SK-N-SH treated with all-trans-retinoic acid at 6 μM for 48 hours (cell line): ENCODE measurements around the gene IFTAP.

Source experiments
- ATAC-seq: fragments of 200-7000 bp; cut with Tn5 transposase; 3 replicates; pipeline ENCODE4 v1.9.1; 2020; ENCODE audit warnings: mild to moderate bottlenecking, moderate library complexity
- ARNTL ChIP-seq: fragments of 450-650 bp; formaldehyde crosslinking; IDR thresholded peaks from 2 replicates; pipeline ENCODE4 v1.5.0; 2020; ENCODE audit warnings: low read depth, mild to moderate bottlenecking, moderate library complexity, borderline replicate concordance
- BACH2 ChIP-seq: fragments of 250-450 bp; sonication (Bioruptor Pico); IDR thresholded peaks from 2 replicates; pipeline ENCODE4 v1.9.0; 2021; ENCODE audit warnings: mild to moderate bottlenecking, borderline replicate concordance
- CSDC2 ChIP-seq: fragments of 250-450 bp; sonication (Bioruptor Pico); IDR thresholded peaks from 2 replicates; pipeline ENCODE4 v1.5.0; 2020; ENCODE audit warnings: mild to moderate bottlenecking, moderate library complexity
- CSRNP3 ChIP-seq: fragments of 250-450 bp; sonication (Bioruptor Pico); IDR thresholded peaks from 2 replicates; pipeline ENCODE4 v1.5.1; 2021; ENCODE audit warnings: mild to moderate bottlenecking, moderate library complexity
- ESRRG ChIP-seq: fragments of 250-450 bp; sonication (Bioruptor Pico); IDR thresholded peaks from 2 replicates; pipeline ENCODE4 v1.6.1; 2021; ENCODE audit warnings: mild to moderate bottlenecking
- GLIS3 ChIP-seq: fragments of 250-450 bp; sonication (Bioruptor Pico); IDR thresholded peaks from 2 replicates; pipeline ENCODE4 v1.5.0; 2020; ENCODE audit warnings: mild to moderate bottlenecking, moderate library complexity
- ISL1 ChIP-seq: fragments of 250-450 bp; sonication (Bioruptor Pico); IDR thresholded peaks from 2 replicates; pipeline ENCODE4 v2.1.2; 2022; ENCODE audit warnings: mild to moderate bottlenecking, moderate library complexity
- OSR1 ChIP-seq: fragments of 250-450 bp; sonication (Bioruptor Pico); IDR thresholded peaks from 2 replicates; pipeline ENCODE4 v1.8.0; 2022; ENCODE audit warnings: moderate library complexity, mild to moderate bottlenecking, inconsistent platforms
- PATZ1 ChIP-seq: fragments of 250-450 bp; sonication (Bioruptor Pico); IDR thresholded peaks from 2 replicates; pipeline ENCODE4 v1.8.0; 2020; ENCODE audit warnings: mild to moderate bottlenecking, moderate library complexity, borderline replicate concordance
- RARB ChIP-seq: fragments of 250-450 bp; sonication (Bioruptor Pico); IDR thresholded peaks from 2 replicates; pipeline ENCODE4 v1.8.0; 2021; ENCODE audit warnings: mild to moderate bottlenecking, moderate library complexity
- SNAI2 ChIP-seq: fragments of 250-450 bp; sonication (Bioruptor Pico); IDR thresholded peaks from 2 replicates; pipeline ENCODE4 v1.5.0; 2020; ENCODE audit warnings: mild to moderate bottlenecking, moderate library complexity
- TCF4 ChIP-seq: fragments of 250-450 bp; sonication (Bioruptor Pico); IDR thresholded peaks from 2 replicates; pipeline ENCODE4 v1.8.0; 2021; ENCODE audit warnings: mild to moderate bottlenecking, moderate library complexity, borderline replicate concordance
- TOX ChIP-seq: fragments of 250-450 bp; sonication (Bioruptor Pico); IDR thresholded peaks from 2 replicates; pipeline ENCODE4 v1.8.0; 2021; ENCODE audit warnings: mild to moderate bottlenecking, moderate library complexity, borderline replicate concordance
- ZC3H10 ChIP-seq: fragments of 250-450 bp; sonication (Bioruptor Pico); IDR thresholded peaks from 2 replicates; pipeline ENCODE4 v1.5.1; 2021; ENCODE audit warnings: mild to moderate bottlenecking, moderate library complexity
- ZFP30 ChIP-seq: fragments of 450-650 bp; formaldehyde crosslinking; IDR thresholded peaks from 2 replicates; pipeline ENCODE4 v1.5.0; 2022; ENCODE audit warnings: mild to moderate bottlenecking, moderate library complexity
- ZNF8 ChIP-seq: fragments of 450-650 bp; formaldehyde crosslinking; IDR thresholded peaks from 2 replicates; pipeline ENCODE4 v1.5.0; 2020; ENCODE audit warnings: mild to moderate bottlenecking, moderate library complexity
- TF ChIP-seq, protein P1 (sequence below): fragments of 250-450 bp; sonication (Bioruptor Pico); IDR thresholded peaks from 2 replicates; pipeline ENCODE4 v1.5.1; 2020; ENCODE audit warnings: low read depth, mild to moderate bottlenecking, moderate library complexity
- TF ChIP-seq, protein P2 (sequence below): fragments of 250-450 bp; sonication (Bioruptor Pico); IDR thresholded peaks from 2 replicates; pipeline ENCODE4 v1.5.0; 2020; ENCODE audit warnings: mild to moderate bottlenecking, moderate library complexity

The IFTAP gene

GRCh38 chr11:36601155-36601554 lies 6.9 kb downstream of the IFTAP start (continued):
- TF ChIP-seq, protein P1, sequence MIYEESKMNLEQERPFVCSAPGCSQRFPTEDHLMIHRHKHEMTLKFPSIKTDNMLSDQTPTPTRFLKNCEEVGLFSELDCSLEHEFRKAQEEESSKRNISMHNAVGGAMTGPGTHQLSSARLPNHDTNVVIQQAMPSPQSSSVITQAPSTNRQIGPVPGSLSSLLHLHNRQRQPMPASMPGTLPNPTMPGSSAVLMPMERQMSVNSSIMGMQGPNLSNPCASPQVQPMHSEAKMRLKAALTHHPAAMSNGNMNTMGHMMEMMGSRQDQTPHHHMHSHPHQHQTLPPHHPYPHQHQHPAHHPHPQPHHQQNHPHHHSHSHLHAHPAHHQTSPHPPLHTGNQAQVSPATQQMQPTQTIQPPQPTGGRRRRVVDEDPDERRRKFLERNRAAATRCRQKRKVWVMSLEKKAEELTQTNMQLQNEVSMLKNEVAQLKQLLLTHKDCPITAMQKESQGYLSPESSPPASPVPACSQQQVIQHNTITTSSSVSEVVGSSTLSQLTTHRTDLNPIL (CRISPR knock-in tag), result no peak
- TF ChIP-seq, all 23 proteins: peak for 0

GRCh38 chr11:36602135-36602534 lies 7.8 kb downstream of the IFTAP start:
- no peak for ATAC-seq
- no peak for TF ChIP-seq TCF4 (CRISPR knock-in tag)
- no peak for TF ChIP-seq TOX
- no peak for TF ChIP-seq CSRNP3 (CRISPR knock-in tag)
- TF ChIP-seq, protein P2, sequence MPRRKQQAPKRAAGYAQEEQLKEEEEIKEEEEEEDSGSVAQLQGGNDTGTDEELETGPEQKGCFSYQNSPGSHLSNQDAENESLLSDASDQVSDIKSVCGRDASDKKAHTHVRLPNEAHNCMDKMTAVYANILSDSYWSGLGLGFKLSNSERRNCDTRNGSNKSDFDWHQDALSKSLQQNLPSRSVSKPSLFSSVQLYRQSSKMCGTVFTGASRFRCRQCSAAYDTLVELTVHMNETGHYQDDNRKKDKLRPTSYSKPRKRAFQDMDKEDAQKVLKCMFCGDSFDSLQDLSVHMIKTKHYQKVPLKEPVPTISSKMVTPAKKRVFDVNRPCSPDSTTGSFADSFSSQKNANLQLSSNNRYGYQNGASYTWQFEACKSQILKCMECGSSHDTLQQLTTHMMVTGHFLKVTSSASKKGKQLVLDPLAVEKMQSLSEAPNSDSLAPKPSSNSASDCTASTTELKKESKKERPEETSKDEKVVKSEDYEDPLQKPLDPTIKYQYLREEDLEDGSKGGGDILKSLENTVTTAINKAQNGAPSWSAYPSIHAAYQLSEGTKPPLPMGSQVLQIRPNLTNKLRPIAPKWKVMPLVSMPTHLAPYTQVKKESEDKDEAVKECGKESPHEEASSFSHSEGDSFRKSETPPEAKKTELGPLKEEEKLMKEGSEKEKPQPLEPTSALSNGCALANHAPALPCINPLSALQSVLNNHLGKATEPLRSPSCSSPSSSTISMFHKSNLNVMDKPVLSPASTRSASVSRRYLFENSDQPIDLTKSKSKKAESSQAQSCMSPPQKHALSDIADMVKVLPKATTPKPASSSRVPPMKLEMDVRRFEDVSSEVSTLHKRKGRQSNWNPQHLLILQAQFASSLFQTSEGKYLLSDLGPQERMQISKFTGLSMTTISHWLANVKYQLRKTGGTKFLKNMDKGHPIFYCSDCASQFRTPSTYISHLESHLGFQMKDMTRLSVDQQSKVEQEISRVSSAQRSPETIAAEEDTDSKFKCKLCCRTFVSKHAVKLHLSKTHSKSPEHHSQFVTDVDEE (CRISPR knock-in tag), result no peak

DNA sequence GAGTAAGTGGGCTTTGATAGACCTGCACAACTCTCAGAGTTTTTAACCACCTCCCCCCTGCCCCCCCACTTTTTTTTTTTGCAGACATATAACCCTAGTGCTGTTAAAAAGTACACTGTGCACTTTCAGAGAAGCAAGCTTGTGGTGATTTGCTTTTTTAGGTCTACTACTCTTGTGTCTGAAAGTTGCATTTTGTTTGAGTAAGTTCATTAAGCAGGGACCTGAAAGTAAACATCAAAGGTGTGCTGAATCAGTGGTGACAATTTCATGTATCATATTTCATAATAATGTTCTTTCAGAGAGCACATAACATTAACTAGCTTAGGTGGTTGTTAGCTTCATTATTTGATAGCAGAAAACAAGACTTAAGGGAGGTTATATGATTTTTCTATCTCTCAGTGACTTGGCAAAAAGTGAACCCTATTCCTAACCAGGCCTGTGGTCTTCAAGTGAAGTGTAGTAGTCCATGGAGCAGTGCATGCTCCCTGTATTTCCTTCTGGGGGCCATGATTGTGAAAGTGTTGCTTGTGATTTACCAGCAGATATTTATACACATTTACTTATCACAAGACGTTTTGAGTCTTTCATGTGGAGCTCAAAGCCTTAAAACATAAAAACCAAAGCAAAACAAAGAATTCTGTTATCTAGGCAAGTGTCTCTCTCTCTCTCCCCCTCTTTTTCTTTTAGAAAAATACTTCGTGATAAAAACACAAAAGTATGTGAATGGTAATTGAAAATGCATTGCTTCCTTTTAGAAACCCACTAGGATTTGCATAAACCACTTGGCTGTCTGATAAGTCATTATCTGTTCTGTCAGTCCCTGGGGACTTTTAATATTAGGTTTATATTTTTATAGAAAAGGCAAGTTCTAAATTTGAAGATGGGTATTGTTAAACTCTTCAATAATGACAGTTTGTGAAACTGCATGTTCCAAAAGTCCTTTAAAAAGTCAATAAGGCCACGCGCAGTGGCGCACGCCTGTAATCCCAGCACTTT lies 11.2 kb downstream of the IFTAP start:
- TF ChIP-seq CSDC2 (no peak), ARNTL (CRISPR knock-in tag) (no peak), TOX (no peak), RARB (CRISPR knock-in tag) (no peak), ESRRG (CRISPR knock-in tag) (no peak), ZNF8 (CRISPR knock-in tag) (no peak), ZFP30 (CRISPR knock-in tag) (no peak), OSR1 (CRISPR knock-in tag) (no peak), GLIS3 (no peak), PATZ1 (CRISPR knock-in tag) (no peak), BACH2 (CRISPR knock-in tag) (no peak)
- no peak for ATAC-seq

DNA sequence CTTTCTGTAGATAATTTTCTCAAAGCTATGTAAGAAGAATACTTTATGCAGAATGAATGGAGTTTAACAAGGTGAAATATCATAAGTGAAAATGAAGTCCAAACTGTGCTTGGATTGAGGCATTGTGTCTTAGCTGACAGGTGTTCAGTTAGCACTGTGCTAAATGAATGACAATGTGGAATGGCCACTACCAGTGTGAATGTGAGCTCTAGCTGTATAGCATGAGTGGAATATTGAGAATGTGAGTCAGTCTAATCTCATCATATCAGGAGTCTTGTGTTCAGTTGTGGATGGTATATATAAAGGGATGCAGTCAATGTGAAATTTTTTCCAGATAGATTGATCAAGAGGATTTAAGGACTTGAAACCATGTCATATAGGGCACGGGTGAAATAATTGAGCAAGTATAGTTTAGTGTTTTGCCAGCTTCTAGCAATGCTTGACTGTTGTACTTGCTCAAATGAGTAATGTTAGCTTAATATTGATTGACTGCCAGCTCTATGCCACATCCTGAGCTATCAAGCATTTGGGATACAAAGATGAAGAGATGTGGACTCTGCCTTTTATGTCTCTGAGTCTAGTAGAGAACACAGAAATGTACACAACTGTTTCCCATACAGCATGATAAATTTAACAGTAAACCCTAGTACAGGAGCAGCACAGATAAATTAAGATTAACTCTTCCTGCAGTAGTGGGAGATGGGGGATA lies 14.3 kb downstream of the IFTAP start:
- no peak for ATAC-seq

GRCh38 chr11:36609383-36609782 lies 15.1 kb downstream of the IFTAP start:
- no peak for ATAC-seq
- TF ChIP-seq ZNF8 (CRISPR knock-in tag) (no peak), ISL1 (CRISPR knock-in tag) (no peak), CSRNP3 (CRISPR knock-in tag) (no peak), ESRRG (CRISPR knock-in tag) (no peak), ZC3H10 (no peak)
- TF ChIP-seq, protein P1 (CRISPR knock-in tag), result no peak
- TF ChIP-seq, protein P2 (CRISPR knock-in tag), result no peak

More for the DNA sequence above, 14.3 kb downstream of the IFTAP start:
- TF ChIP-seq ZFP30 (CRISPR knock-in tag) (no peak), ZNF8 (CRISPR knock-in tag) (no peak), ZC3H10 (no peak), SNAI2 (CRISPR knock-in tag) (no peak), BACH2 (CRISPR knock-in tag) (no peak)
